Psoas muscle (tissue), 8 donors: ENCODE results near the gene MLH3. TPM values are rescaled to one million over a fixed set of nuclear protein-coding genes. Genes with fewer than 3 reads are reported as not detected.

Source experiments
- ATAC-seq, 4 donors: fragments of 200-7000 bp; cut with Tn5 transposase; one replicate each; pipeline ENCODE4 v1.9.1; 2020; ENCODE audit warnings: moderate library complexity in 3 of 4, mild to moderate bottlenecking in 2 of 4
- DNase-seq, 2 donors: peaks; one replicate each; pipeline ENCODE4 v3.0.0-alpha.2; 2020
- H3K27ac ChIP-seq: fragments of 200-600 bp; one replicate; pipeline ENCODE4 v1.8.0; 2022
- H3K27me3 ChIP-seq, 3 donors: fragments of 200-600 bp in 1 of 3; one replicate each; pipeline versions ENCODE4 v1.6.1 to v1.8.0; 2013 to 2022; ENCODE audit warnings: low read length in 2 of 3, mild to moderate bottlenecking in 2 of 3, moderate library complexity in 1 of 3; ENCODE audit not compliant: insufficient read depth in 3 of 3
- H3K36me3 ChIP-seq, 2 donors: fragments of 200-600 bp in 1 of 2; one replicate each; pipeline versions ENCODE4 v1.6.1 to v1.8.0; 2013 to 2022; ENCODE audit warnings: low read depth in 1 of 2, mild to moderate bottlenecking in 1 of 2, moderate library complexity in 1 of 2; ENCODE audit not compliant: insufficient read depth in 1 of 2
- H3K4me1 ChIP-seq: fragments of 200-600 bp; one replicate; pipeline ENCODE4 v1.8.0; 2022
- H3K4me3 ChIP-seq: fragments of 200-600 bp; one replicate; pipeline ENCODE4 v1.8.0; 2022; ENCODE audit warnings: mild to moderate bottlenecking
- H3K9me3 ChIP-seq: fragments of 200-600 bp; one replicate; pipeline ENCODE4 v1.8.0; 2022
- WGBS, 3 donors: extraction: QIAGEN DNeasy Blood & Tissue Kit; methylation state at CpG; one replicate each; pipeline versions ENCODE4 v1.1.6 to v1.1.7; 2013; 5-methylcytosine and 5-hydroxymethylcytosine counted together
- intact Hi-C, 2 donors: fragments of 100-400 bp; cut with DNase I; formaldehyde crosslinking; loops; one replicate each; pipeline versions ENCODE4 v1.11.0 to v1.14.2; 2022
- polyA plus RNA-seq, 3 donors: library from polyadenylated mRNA; stranded (reverse); fragments of 200-250 nt; gene quantifications; one replicate each; pipeline ENCODE4 v1.2.3, GENCODE V29; 2013
- total RNA-seq, 4 donors: library from RNA; stranded (reverse); fragmentation: NEBNext Ultra II Directional in 2 of 4; extraction: Animal tissue kit (Norgen Biotek cat#: 25700) in 2 of 4; gene quantifications; one replicate each; pipeline versions ENCODE4 v1.2.1 to v1.2.4, GENCODE V29; 2021 to 2023
- TF ChIP-seq, protein P1 (sequence below): fragments of 200-600 bp; IDR thresholded peaks from one replicate; pipeline ENCODE4 v1.8.0; 2022; ENCODE audit warnings: antibody characterized with exemption
- donor health status: healthy with polysubstance abuse.
- donor health status: DM: no; HTN: no; CAD: no; lungs with moderate emphysema.
- donor health status: Bipolar disorder and iron deficiency.
- donor health status: healthy.
- donor health status: DM: yes; HTN: yes; CAD: no.
- donor health status: DM: no; HTN: no; CAD: no.
- donor health status: DM: no; HTN: no; CAD: no.
- donor health status: DM: yes; HTN: yes; CAD: no.

The MLH3 gene
- total and polyA plus RNA-seq, 7 donors: 7.9 to 24.1 (median 15.7) TPM

DNA sequence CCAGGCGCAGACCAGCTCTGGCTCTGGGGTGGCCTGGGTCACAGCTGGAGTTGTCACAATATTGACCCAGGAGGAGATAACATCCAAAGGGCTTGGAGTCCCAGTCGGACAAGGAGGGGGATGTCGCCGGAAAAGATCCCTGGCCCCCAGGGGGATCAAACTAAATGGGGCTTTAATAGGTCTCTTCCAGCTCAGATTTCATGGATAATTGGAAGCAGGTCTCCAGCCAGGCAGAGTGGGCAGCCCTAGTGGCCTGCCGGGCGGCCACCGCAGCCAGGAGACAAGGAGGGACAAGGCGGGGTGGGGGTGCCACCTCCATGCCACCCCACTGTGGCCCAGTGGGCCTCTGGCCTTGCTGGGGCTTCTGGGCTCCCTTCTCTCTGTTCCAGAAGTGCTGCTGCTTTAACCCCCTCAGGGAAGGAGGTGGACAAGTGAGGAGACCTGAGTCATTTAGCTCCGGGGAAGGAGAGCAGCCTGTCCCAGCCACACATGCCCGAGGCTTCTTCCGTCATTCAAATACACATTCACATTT lies 72.8 kb downstream of the MLH3 start:
- H3K27ac ChIP-seq: no peak overlapping the region
- no peak for DNase-seq
- H3K4me1 ChIP-seq: peaks cover 60% of the 10 kb centered on the region

DNA sequence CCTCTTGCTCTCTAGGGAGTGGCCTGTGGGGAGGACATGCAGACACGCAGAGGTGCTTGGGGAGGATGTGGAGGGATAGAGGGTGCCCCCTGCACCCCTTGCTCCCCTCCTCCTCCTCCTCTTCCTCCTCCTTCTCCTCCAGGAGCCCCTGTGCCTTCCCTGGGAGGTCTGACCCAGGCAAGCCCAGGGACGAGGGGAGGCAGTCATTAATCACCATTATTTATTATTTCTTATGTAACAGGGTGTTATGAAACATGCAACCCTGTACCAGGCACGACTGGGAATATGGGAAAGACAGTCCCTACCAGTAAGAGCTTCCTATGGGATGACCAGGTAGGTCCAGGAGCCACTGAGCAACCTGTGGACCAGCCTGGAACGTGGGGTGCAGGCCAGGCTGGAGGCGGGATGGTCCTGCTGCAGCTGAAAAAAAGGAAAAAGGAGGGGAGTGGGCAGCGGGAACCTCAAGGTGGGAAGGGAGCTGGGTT lies 73.3 kb downstream of the MLH3 start:
- H3K4me1 ChIP-seq: peaks cover 62% of the 10 kb centered on the region
- no peaks in the 10 kb centered on the region for H3K27me3 ChIP-seq
- DNase-seq (no peak), ATAC-seq (no peak)
- H3K27ac ChIP-seq: no peak overlapping the region
- H3K36me3 ChIP-seq: no peaks in the 10 kb centered on the region
- WGBS, 3 donors: 73 to 82% (median 76%) methylated on average over 6 of the region's 6 CpGs
- H3K9me3 ChIP-seq: no peaks in the 10 kb centered on the region
- TF ChIP-seq, protein P1, sequence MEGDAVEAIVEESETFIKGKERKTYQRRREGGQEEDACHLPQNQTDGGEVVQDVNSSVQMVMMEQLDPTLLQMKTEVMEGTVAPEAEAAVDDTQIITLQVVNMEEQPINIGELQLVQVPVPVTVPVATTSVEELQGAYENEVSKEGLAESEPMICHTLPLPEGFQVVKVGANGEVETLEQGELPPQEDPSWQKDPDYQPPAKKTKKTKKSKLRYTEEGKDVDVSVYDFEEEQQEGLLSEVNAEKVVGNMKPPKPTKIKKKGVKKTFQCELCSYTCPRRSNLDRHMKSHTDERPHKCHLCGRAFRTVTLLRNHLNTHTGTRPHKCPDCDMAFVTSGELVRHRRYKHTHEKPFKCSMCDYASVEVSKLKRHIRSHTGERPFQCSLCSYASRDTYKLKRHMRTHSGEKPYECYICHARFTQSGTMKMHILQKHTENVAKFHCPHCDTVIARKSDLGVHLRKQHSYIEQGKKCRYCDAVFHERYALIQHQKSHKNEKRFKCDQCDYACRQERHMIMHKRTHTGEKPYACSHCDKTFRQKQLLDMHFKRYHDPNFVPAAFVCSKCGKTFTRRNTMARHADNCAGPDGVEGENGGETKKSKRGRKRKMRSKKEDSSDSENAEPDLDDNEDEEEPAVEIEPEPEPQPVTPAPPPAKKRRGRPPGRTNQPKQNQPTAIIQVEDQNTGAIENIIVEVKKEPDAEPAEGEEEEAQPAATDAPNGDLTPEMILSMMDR: no peak
- intact Hi-C loops: no loop called here
- no peak overlapping the region for H3K4me3 ChIP-seq

More for the DNA sequence above, 72.8 kb downstream of the MLH3 start:
- TF ChIP-seq, protein P1: no peak
- WGBS, 3 donors: 67 to 82% (median 68%) methylated on average over 11 of the region's 11 CpGs
- ATAC-seq: no peak
- Histone ChIP-seq H3K4me3 (no peak overlapping the region), H3K27me3 (no peaks in the 10 kb centered on the region), H3K36me3 (no peaks in the 10 kb centered on the region), H3K9me3 (no peaks in the 10 kb centered on the region)
- intact Hi-C loops: no loop called here

DNA sequence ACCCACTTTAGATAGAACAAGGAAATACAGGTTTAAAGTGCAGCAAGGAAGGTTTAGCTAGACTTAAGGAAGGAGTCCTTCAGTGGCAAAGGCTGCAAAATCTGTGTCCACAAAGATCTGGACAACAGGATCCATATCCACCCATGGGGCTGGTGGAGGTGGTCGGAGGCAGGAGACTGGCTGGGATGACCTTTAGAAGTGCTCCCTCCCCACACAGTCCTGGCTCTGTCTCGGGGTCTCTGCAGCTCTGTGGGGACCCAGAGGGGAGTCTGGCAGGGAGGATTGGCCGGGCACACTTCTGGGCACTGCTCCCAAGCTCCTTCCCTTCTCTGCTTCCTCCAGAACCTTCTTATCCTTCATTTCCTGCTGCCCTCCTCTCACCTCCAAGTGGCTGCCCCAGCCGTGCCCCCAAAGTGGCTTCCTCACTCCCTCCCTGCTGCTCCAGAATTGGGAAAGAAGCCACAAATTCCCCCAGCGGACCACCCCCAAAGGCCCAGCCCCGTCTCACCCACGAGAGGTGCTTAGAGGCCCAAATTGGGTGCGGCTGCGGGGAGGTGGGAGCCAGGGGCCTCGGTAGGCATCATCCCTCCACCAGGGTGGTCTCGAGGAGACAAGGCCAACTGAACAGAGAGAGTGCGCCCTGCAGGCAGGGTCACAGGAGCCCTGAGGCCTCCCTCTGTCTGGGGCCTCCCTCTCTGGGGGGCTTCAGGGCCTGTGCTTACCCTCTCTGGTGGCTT lies 73.9 kb downstream of the MLH3 start:
- Histone ChIP-seq H3K27ac (no peak overlapping the region), H3K4me1 (peaks cover 62% of the 10 kb centered on the region), H3K4me3 (no peak overlapping the region), H3K9me3 (no peaks in the 10 kb centered on the region), H3K36me3 (no peaks in the 10 kb centered on the region), H3K27me3 (no peaks in the 10 kb centered on the region)
- TF ChIP-seq, protein P1: no peak
- intact Hi-C loops: no loop called here
- ATAC-seq (no peak), DNase-seq (no peak)
- WGBS, 3 donors: 90 to 93% (median 91%) methylated on average over 12 of the region's 12 CpGs

DNA sequence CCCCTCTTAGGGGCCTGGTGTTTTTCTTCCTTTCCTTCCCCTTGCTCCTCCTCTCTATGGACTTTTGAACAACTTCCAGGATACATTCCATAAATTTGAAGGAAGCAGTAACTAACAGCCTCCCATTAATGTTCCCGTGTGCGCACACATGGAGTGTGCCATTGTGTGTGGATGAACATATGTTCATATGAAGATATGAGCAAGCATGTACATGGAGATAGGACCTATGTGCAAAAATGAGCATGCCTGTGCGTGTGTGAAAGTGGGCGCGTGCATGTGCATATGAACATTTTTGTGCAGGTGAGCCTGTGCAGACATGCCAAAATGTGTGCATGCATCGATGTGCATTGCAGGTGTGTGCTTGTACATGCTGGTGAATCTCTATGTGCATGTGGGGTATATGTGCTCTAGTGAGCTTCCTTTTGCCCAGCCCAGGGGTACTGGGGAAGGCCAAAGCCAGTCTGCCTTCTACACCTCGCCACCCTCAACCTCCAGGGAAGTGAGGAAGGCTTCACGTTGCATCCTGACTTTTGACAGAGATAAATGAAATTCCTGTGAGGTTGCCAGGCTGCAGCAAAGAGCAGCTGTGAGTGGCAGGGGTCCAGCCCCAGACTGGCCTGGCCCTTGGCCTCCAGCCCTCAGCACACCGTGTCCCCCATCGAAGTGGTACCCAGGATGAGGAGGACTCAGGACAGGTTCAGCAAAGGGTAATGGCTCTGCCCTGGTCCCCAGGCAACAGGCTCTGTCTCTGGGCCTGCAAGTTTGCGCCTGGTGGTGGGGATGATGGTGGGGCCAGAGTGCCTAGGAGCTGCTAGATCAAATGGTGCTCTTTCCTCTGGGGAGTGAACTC lies 74.8 kb downstream of the MLH3 start:
- Histone ChIP-seq H3K27ac (no peak overlapping the region), H3K4me3 (no peak overlapping the region), H3K27me3 (no peaks in the 10 kb centered on the region), H3K9me3 (no peaks in the 10 kb centered on the region), H3K4me1 (peaks cover 57% of the 10 kb centered on the region), H3K36me3 (no peaks in the 10 kb centered on the region)
- ATAC-seq (no peak), DNase-seq (no peak)
- 73 to 78% (median 77%) methylated on average over 11 of the region's 11 CpGs for WGBS, 3 donors
- intact Hi-C loops: no loop called here
- TF ChIP-seq, protein P1: no peak
